OCI-LY7 (cell line): ENCODE data around the gene TMEM255B. TPM values are rescaled to one million over a fixed set of nuclear protein-coding genes. Genes with fewer than 3 reads are reported as not detected.

ENCODE experiments used
- BruUV-seq: library from RNA; stranded (reverse); fragments of 400-500 nt; replicated peaks from 2 replicates; lab custom pipeline; 2021; lab: Mats Ljungman, UMichigan
- CTCF ChIA-PET: fragments of 300-600 bp; sonication (Branson Sonifier 250); formaldehyde crosslinking; loops from one replicate; lab custom pipeline; 2022; ENCODE audit warnings: antibody characterized with exemption; ENCODE audit not compliant: unreplicated experiment; lab: Charles Lee
- POLR2A ChIA-PET: fragments of 300-600 bp; sonication (Branson Sonifier 250); formaldehyde crosslinking; loops from one replicate; lab custom pipeline; 2022; ENCODE audit warnings: antibody characterized with exemption; lab: Charles Lee
- DNase-seq: peaks from one replicate; pipeline ENCODE4 v3.0.0-alpha.2; 2015; ENCODE audit warnings: low spot score
- H2AFZ ChIP-seq: fragments of 200-600 bp; sonication (generic), shearing (Covaris generic); 2 replicates; pipeline ENCODE4 v1.6.1; 2014; ENCODE audit warnings: mild to moderate bottlenecking, antibody characterized with exemption, low read length, moderate library complexity
- H3K27ac ChIP-seq: fragments of 200-600 bp; sonication (generic); 2 replicates; pipeline ENCODE4 v1.5.1; 2014; ENCODE audit warnings: mixed run types, low read depth, mild to moderate bottlenecking, moderate library complexity, low read length, inconsistent platforms; ENCODE audit not compliant: poor library complexity, severe bottlenecking
- H3K36me3 ChIP-seq: fragments of 200-600 bp; sonication (generic); 2 replicates; pipeline ENCODE4 v1.6.1; 2014; ENCODE audit warnings: mild to moderate bottlenecking, antibody characterized with exemption, low read length, moderate library complexity, mixed read lengths; ENCODE audit not compliant: insufficient read depth
- H3K4me1 ChIP-seq: fragments of 200-600 bp; sonication (generic); 2 replicates; pipeline ENCODE4 v1.5.1; 2014; ENCODE audit warnings: mild to moderate bottlenecking, low read length; ENCODE audit not compliant: insufficient read depth, poor library complexity, severe bottlenecking
- H3K4me2 ChIP-seq: fragments of 200-600 bp; sonication (generic); 2 replicates; pipeline ENCODE4 v1.6.1; 2014; ENCODE audit warnings: mild to moderate bottlenecking, low read length
- H3K4me3 ChIP-seq: fragments of 200-600 bp; sonication (generic); 2 replicates; pipeline ENCODE4 v1.5.1; 2014; ENCODE audit warnings: mild to moderate bottlenecking, low read depth, low read length; ENCODE audit not compliant: poor library complexity, severe bottlenecking
- H3K79me2 ChIP-seq: fragments of 200-600 bp; sonication (generic); 2 replicates; pipeline ENCODE4 v1.6.1; 2016; ENCODE audit warnings: low read depth, mild to moderate bottlenecking, low read length, moderate library complexity, mixed read lengths; ENCODE audit not compliant: insufficient read depth
- H3K9me2 ChIP-seq: fragments of 200-600 bp; sonication (generic); 2 replicates; pipeline ENCODE4 v1.6.1; 2016; ENCODE audit warnings: mild to moderate bottlenecking, low read length, mixed read lengths; ENCODE audit not compliant: insufficient read depth
- H3K9me3 ChIP-seq: fragments of 200-600 bp; sonication (generic); 2 replicates; pipeline ENCODE4 v1.6.1; 2014; ENCODE audit warnings: mild to moderate bottlenecking, mixed run types, low read length, mixed read lengths
- H4K20me1 ChIP-seq: fragments of 200-600 bp; sonication (generic); 2 replicates; pipeline ENCODE4 v1.6.1; 2014; ENCODE audit warnings: mild to moderate bottlenecking, antibody characterized with exemption, low read length, moderate library complexity, mixed read lengths; ENCODE audit not compliant: insufficient read depth
- EZH2phosphoT487 ChIP-seq: fragments of 200-600 bp; sonication (generic); IDR thresholded peaks from 2 replicates; pipeline ENCODE4 v1.6.1; 2018; ENCODE audit warnings: low read depth, borderline replicate concordance, mild to moderate bottlenecking, mixed run types, antibody characterized with exemption, low read length, moderate library complexity, mixed read lengths
- intact Hi-C: fragments of 100-400 bp; cut with micrococcal nuclease; formaldehyde crosslinking; loops from one replicate; pipeline ENCODE4 v1.10.0; 2022; ENCODE audit not compliant: unreplicated experiment
- total RNA-seq, 2 experiments: library from RNA; depleted of rRNA in 1 of 2; stranded (reverse); fragments of >200 nt in 1 of 2; shearing (Covaris generic) in 1 of 2; gene quantifications; 2 replicates each; pipeline ENCODE4 v1.2.3, GENCODE V29; 2014 to 2022
- TF ChIP-seq, protein P1 (sequence below): fragments of 200-600 bp; sonication (generic); conservative IDR thresholded peaks from 2 replicates; pipeline ENCODE4 v1.5.1; 2014; ENCODE audit warnings: mild to moderate bottlenecking, antibody characterized with exemption, low read length, moderate library complexity, mixed read lengths

Gene TMEM255B
- total RNA-seq, 2 experiments from 2014 or later = 2.6 to 6.8 TPM

GRCh38 chr13:113792886-113793717 lies 34.1 kb downstream of the TMEM255B start:
- intact Hi-C loops = no loop called here
- POLR2A ChIA-PET = interaction anchor here (0.5 kb wide), 1 partner anchor 32 kb away, joined by 3 read pairs; no protein-coding TSS in a partner anchor

DNA sequence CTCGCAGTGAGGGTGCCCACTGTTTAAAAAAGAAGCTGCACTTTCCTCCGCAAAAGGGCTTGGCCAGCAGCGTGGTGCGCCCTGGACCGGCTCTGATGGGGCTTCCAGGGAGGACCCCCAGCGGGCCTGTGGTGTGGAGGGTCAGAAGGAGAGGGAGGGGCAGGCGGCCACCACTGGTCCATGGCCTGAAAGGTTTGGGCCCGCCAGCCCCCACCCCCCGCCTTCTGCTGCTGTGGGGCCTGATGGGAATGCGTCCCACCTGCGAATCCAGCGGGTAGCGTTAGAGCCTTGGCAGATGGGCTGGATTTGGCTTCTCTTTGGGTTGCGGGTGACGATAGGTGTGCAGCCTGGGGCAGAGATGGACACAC lies 34.7 kb downstream of the TMEM255B start:
- DNase-seq = no peak
- H2AFZ ChIP-seq = no peak overlapping the region
- no peak for TF ChIP-seq EZH2phosphoT487
- TF ChIP-seq, protein P1, sequence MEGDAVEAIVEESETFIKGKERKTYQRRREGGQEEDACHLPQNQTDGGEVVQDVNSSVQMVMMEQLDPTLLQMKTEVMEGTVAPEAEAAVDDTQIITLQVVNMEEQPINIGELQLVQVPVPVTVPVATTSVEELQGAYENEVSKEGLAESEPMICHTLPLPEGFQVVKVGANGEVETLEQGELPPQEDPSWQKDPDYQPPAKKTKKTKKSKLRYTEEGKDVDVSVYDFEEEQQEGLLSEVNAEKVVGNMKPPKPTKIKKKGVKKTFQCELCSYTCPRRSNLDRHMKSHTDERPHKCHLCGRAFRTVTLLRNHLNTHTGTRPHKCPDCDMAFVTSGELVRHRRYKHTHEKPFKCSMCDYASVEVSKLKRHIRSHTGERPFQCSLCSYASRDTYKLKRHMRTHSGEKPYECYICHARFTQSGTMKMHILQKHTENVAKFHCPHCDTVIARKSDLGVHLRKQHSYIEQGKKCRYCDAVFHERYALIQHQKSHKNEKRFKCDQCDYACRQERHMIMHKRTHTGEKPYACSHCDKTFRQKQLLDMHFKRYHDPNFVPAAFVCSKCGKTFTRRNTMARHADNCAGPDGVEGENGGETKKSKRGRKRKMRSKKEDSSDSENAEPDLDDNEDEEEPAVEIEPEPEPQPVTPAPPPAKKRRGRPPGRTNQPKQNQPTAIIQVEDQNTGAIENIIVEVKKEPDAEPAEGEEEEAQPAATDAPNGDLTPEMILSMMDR = no peak
- H3K79me2 ChIP-seq = no peaks in the 10 kb centered on the region
- H3K9me3 ChIP-seq = no peaks in the 10 kb centered on the region
- H3K36me3 ChIP-seq = no peaks in the 10 kb centered on the region
- no peak overlapping the region for H3K4me3 ChIP-seq
- intact Hi-C loops = no loop called here
- H4K20me1 ChIP-seq = no peaks in the 10 kb centered on the region
- POLR2A ChIA-PET = no interaction called here
- H3K4me1 ChIP-seq = no peaks in the 10 kb centered on the region
- H3K27ac ChIP-seq = no peak overlapping the region
- H3K4me2 ChIP-seq = no peak overlapping the region
- CTCF ChIA-PET = no interaction called here
- no TSS peak for BruUV-seq
- H3K9me2 ChIP-seq = no peaks in the 10 kb centered on the region

More at GRCh38 chr13:113792886-113793717, 34.1 kb downstream of the TMEM255B start:
- no peaks in the 10 kb centered on the region for H3K36me3 ChIP-seq
- no TSS peak for BruUV-seq
- H3K27ac ChIP-seq = no peak overlapping the region
- no peaks in the 10 kb centered on the region for H4K20me1 ChIP-seq
- CTCF ChIA-PET = interaction anchor here (0.6 kb wide), 1 partner anchor 16 kb away, joined by 3 read pairs; no protein-coding TSS in a partner anchor
- no peak for TF ChIP-seq EZH2phosphoT487
- TF ChIP-seq, protein P1 = no peak
- H3K4me2 ChIP-seq = no peak overlapping the region
- H3K79me2 ChIP-seq = no peaks in the 10 kb centered on the region
- H2AFZ ChIP-seq = no peak overlapping the region
- DNase-seq = no peak
- no peaks in the 10 kb centered on the region for H3K9me3 ChIP-seq
- no peaks in the 10 kb centered on the region for H3K4me1 ChIP-seq
- no peak overlapping the region for H3K4me3 ChIP-seq
- H3K9me2 ChIP-seq = no peaks in the 10 kb centered on the region

DNA sequence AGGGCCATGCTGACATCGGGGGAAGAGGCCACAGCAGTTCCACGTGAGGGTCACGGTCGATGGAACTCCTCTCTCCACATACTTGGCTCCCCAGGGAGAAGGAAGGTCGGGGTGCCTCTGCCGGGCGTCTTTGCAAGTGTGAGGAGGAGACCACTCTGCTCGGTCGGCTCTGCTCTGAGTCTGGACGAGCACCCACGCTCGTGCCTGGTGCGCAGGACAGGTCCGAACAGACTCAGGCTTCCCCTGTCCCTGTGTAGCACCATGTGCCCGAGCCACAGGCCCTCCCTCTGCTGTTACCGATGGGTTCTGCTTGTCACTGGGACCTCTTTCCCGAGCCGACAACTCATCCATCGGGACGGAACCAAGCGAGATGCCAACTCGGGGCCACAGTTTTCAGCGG lies 35.1 kb downstream of the TMEM255B start:
- Histone ChIP-seq H3K4me2 (no peak overlapping the region), H3K4me3 (no peak overlapping the region), H4K20me1 (no peaks in the 10 kb centered on the region), H2AFZ (no peak overlapping the region), H3K27ac (no peak overlapping the region), H3K36me3 (no peaks in the 10 kb centered on the region), H3K9me2 (no peaks in the 10 kb centered on the region), H3K9me3 (no peaks in the 10 kb centered on the region), H3K79me2 (no peaks in the 10 kb centered on the region), H3K4me1 (no peaks in the 10 kb centered on the region)
- no peak for TF ChIP-seq EZH2phosphoT487
- TF ChIP-seq, protein P1 = no peak
- BruUV-seq = no TSS peak
- POLR2A ChIA-PET = no interaction called here
- CTCF ChIA-PET = no interaction called here
- intact Hi-C loops = no loop called here
- no peak for DNase-seq
